Suppressor macrophage treated with lipopolysaccharide for 4 hours (primary cell): ENCODE data around the gene AK1.
A peak's percentile ranks its signal among the peaks of the same experiment; 100 is the strongest.

Experiments used
- DNase-seq: peaks from one replicate; pipeline ENCODE4 v3.0.0-alpha.2; 2020

The AK1 gene

GRCh38 chr9:127865645-127866464 is 11.6 kb downstream of the AK1 start:
- DNase-seq: no peak

DNA sequence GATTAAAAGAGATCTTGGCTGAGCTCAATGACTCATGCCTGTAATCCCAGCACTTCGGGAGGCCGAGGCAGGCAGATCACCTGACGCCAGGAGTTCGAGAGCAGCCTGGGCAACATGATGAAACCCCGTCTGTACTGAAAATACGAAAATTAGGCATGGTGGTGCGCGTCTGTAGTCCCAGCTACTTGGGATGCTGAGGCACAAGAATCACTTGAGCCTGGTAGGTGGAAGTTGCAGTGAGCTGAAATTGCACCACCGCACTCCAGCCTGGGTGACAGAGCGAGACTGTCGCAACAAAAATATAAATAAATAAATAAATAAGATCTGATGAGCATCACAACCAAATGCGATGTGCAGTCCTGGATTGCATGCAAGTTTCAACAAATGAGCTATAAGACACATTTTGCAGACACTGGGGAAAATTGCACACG is 14.3 kb downstream of the AK1 start:
- DNase-seq: peak; percentile 68

DNA sequence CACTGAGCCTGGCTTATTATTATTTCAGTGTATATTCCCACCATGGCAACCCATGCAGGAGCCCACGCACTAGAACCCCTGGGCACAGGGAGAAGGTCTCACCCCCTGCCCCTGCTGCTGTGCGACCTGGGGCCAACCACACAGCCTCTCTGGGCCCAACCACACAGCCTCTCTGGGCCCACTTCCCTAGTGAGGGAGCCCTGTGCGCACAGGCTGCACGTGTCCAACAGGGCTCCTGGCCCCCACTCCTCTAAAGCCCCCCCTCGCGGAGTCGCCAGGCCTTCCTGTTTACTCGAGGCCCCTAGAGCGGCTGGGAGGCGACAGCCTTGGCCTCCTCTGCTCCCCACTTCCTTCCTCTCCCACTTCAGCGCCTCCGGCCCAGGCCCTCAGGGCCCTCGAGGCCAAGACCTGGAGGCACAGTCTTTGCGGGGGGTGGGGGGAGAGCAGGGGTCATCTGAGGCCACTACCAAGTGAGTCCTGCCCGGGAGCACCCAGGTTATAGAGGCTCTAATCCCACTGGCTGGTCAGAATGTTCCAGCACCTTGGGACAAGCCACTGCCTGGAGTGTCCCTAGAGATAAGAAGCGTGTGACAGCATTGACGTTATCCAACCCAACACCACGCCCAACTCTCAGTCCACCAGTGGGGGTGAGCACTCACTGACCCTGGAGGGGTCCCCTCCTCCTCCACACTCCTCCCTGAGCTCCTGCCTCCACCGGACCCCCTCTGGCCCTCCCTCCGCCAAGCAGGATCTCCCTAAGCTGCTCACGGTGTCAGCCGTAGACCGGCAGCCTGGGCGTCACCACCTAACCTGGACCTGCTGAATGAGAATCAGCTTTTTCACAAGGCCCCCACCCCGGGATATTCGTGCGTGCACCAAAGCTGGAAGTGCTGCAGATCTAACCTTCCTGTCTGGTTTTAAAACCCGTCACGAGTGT is 15.1 kb downstream of the AK1 start:
- peak; percentile 60 for DNase-seq

- DNase-seq: no peak
Measured at GRCh38 chr9:127860779-127861178, 16.7 kb downstream of the AK1 start.

DNA sequence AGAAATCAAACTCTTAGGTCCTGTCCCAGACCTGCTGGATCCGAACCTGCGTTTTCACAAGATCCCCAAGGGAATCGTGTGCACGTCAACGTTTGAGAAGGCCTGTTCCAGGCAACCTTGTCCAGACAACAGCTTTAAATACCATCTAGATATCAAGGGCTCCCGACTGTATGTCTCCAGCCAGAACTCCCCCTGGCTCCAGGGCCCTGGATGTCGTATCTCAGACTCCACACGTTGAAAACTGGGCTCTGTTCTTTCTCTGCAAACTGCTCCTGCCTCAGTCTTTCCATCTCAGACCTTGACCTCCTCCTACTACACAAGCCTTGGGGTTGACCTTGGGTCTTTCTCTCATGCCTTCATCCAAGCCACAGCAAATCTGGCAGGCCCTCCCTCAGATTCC is 17.2 kb downstream of the AK1 start:
- no peak for DNase-seq

DNA sequence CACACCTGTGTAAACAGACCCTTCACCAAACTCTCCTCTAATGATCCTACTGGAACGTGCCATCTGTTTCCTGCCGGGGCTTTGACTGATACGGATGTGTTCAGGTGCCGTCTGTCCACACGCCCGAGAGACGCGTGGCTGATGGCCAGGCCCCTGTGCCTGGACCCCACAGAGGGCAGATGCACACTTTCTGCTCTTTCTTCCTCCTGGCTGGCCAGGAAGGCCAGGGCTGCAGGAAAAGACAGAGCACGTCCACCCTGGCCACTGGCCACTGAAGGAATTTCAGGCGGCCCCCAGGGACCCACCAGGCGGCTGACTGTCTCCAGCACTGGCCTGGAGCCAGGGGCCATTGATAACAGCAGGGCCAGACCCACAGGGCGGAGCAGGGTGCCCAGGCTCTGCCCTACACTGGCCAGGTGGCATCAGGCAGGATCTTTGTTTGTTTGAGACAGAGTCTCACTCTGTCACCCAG is 19.4 kb downstream of the AK1 start:
- DNase-seq: no peak

GRCh38 chr9:127857278-127857677 is 20.2 kb downstream of the AK1 start:
- DNase-seq: no peak

GRCh38 chr9:127856729-127857116 is 20.8 kb downstream of the AK1 start:
- no peak for DNase-seq

- no peak for DNase-seq
Measured at GRCh38 chr9:127856094-127856728, 21.3 kb downstream of the AK1 start.

GRCh38 chr9:127855522-127855921 is 22.0 kb downstream of the AK1 start:
- no peak for DNase-seq

GRCh38 chr9:127854960-127855359 is 22.5 kb downstream of the AK1 start:
- no peak for DNase-seq

DNA sequence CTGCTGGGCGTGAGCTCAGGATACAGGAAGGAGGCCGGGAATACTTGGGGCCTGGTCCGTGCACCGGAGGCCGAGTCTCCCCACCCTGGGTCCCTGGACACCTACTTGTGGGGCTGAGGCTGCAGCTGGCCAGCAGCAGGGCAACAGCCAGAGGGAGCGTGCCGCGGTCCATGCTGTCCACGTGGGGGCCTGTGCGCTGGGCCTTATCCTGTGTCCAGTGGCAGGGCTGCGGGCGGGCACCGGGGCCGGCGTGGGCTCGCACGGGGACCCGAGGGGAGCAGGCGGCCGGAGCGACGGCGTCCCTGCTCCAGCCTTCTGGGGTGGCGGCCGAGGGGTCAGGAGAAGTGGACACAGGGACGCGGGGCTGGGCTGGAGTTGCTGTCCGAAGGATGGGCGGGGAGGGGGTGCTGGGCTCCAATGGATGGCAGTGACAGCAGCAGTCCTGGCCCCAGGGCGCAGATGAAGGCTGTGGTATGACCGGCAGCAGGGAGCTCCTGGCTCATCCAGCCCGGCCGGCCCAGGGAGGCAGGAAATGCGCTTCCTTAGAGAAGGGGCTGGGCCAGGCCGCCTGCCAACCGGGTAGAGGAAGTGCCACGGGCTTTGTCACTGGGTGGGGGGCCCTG is 23.2 kb downstream of the AK1 start, which contains the start of gene ENG:
Gene ENG, minus strand, starts transcription at position 475 of the 623 bp plus-strand sequence. Its CDS starts 303 bp downstream, at position 172.
- peak; percentile 64 for DNase-seq

DNA sequence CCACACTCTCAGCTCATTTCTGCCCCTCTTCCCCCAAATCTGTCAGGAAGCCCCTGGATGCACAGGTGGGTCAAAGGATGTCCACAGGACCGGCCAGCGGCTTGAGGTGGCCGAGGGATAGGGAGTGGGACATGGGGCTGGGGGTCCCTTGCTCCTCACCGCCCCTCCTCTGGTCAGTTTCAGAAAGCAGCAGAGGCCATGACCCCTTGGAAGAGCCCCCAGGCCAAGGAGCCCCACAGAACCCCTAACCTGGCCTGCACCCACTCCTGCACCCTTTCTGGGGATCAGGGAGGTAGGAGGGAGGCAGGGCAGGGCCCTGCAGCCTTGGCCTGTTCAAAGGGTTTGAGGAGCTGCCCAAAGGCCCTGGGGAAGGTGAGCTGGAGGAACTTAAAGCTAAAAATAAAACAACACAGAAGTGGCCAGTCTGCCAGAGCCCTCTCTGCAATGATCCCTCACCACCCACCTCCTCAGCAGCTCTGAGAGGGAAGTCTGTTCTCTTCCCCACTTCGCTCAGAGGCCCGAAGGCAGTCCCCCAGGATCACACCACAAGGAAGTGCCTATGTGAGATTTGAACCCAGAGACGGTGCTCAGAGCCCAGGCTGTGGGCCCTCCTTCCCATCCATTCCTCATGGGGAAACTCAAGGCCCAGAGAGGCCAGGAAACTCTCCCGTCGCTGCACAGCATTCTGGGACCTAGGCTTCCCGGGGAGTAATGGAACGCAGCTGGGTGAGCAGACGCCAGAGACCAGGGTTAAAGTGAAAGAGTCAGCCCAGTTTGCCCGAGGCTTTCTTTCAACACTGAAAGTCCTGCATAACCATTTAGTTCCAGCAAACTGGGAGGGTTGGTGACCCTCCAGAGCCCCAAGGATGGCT is 23.9 kb downstream of the AK1 start:
- DNase-seq: peak; percentile 51

- DNase-seq: no peak
Measured at GRCh38 chr9:127852829-127853228, 24.6 kb downstream of the AK1 start.

DNA sequence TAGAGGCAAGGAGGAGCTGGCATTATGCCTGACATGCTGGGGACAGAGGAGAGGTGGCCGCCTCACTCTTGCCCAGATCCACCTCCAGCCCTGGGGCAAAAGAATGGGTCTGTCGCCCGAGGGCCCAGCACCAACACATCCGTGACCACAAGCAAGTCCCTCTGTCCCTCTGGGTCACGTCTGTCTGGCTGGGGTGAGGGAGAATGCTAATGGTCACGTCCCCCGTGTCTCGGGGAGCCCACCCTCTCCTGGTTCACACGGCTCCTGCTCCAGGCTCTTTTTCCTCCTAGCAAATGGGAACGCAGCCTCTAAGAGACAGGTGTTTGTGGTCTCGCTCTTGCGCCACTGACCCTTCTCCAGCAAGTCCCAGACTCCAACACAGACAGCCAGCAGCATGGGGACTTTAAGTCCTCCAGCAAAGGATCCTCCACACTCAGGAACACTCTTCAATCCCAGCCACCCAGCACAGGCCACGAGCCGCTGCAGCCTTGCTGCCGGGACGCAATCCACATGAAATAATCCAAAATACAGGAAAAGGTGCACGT is 27.1 kb downstream of the AK1 start:
- DNase-seq: no peak

- no peak for DNase-seq
Measured at GRCh38 chr9:127848756-127849504, 28.5 kb downstream of the AK1 start.

DNA sequence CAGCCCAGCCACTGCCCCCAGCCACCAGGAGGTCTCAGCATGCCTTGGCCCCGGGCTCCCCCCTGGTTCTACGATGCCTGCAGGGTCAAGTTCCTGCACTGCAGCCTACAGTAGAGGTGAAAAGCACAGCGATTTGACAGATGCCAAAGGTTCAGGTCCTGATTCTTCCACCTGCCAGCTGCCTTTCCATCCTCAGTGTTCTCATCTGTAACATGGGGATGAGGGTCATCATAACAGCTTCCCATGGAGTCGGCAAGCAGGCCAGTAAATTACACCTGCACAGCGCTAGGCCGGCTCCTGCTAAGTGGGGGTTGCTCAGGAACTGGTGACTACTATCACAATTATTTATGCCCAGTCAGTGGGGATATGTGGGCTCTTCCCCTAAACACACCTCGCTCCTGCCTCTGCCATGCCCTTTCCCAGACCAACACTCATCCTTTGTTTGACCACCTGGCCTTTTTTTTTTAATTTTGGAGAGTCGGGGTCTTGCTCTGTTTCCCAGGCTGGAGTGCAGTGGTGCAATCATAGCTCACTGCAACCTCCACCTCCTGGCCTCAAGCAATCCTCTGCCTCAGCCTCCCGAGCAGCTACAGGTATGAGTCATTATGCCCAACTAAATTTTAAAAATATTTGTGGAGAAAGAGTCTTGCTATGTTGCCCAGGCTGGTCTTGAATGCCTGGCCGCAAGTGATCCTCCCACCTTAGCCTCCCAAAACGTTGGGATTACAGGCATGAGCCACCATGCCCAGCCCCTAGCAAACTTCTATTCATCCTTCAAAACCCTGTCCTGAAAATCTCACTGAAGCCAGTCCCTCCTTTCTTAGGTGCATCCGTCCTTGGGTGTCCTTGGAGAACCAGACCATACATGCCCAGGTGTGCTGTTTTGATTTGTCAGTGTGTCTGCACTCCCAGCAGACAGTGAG is 29.4 kb downstream of the AK1 start:
- no peak for DNase-seq

GRCh38 chr9:127847178-127847510 is 30.3 kb downstream of the AK1 start:
- no peak for DNase-seq

DNA sequence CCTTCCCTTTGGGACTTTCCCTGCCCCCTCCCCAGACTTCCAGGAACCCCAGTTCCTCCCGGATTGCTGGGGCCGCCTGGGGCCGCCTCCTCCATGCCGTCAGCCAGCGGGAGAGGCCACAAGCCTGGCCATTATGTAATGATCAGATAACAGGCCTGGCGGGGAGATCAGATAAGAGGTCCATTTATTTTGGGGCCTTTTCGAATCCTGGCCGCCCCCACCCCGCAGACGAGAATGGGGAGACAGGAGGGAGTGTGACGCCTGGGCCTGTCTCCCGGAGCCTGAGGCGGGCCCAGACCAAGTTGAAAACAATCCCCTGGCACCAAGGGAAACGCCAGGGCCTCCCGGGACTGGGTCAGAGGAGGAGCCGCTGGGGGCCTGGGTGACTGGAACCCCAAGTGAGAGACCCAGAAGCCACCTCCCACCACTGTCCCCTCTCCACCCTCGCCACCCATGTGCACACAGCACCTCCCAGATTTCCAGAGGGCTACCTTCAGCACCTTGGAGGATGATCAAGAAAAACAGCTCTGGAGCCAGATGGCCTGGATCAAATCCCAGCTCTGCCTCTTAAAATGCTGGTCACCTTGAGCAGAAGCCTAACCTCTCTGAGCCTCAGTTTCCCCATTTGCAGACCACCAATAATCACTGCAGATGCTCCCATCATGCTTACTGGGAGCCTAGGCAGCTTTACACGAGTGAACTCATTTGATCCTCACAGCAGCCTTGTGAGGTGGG is 30.9 kb downstream of the AK1 start:
- no peak for DNase-seq
